Renal pelvis (tissue), 4 donors: Measurements from ENCODE around the gene ZBTB46. TPM values are rescaled to one million over a fixed set of nuclear protein-coding genes. Genes with fewer than 3 reads are reported as not detected.

Source experiments
- DNase-seq: peaks from one replicate; pipeline ENCODE4 v3.0.0-alpha.2; 2013
- polyA plus RNA-seq, 3 donors: library from polyadenylated mRNA; unstranded; fragments of 120-200 nt; gene quantifications; one replicate each; pipeline ENCODE4 v1.2.1, GENCODE V29; 2013; ENCODE audit not compliant: insufficient read length in 3 of 3

The ZBTB46 gene
- polyA plus RNA-seq, 3 donors = 16.8 to 23.5 (median 19.5) TPM

DNA sequence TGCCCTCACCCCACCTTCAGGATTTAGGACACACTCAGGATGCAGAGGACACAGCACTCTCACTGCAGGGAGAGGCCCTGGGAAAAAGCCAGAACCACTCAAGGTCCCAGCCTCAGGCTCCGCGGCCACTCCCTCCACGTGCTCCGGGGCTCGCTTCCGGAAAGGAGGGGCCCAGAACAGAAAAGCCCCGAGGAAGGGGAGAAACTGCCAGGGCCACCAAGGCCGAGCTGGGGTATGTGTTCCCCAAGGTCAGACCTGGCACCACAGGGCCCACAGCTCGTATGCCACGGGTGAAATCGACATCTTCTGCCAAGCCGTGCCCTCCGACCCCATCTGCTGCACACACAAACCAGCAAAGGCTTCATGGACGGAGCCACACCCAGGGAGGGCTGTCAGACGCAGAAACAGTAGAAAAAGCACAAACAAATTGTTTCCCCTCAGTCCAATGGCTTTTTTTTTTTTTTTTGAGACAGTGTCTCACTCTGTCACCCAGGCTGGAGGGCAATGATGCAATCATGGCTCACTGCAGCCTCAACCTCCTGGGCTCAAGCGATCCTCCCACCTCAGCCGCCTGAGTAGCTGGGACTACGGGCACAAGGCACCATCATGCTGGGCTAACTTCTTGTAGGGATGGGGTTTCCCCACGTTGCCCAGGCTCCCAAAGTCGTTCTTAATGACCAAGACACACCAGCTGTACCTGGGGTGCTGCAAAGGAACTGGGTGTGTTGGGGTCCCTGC, 58.1 kb downstream of the ZBTB46 start:
- DNase-seq = no peak

DNA sequence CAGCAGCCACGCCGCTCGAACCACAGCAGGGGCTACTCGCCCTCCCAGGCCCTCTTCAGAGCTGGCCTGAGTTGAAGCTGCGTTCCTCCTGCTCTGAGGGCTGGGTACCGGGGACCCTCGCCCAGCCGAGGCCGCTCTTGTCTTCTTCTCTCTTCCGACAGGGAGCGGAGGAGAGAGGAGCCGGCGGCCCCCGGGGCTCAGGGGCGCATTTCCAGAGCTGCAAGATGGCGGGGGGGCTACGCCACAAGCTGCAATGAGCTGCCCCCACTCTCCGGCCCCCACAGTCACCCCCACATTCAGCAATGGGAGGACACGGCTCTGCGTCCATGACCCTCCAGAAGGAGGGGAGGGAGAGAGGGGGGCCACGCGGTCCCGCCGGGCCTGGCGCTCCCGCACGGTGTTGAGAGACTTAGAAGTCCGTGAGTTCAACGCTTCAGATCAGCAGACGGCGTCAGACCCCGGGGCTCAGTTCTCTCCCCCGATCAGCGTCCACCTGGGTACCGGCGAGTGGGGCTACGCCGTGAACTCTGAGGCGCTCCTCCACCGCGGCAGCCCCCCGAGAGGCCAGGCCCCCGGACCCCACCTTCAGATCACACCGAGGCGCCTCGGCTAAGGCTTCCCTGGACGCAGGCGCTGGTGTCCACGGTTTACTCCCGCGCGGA, 59.9 kb downstream of the ZBTB46 start:
- no peak for DNase-seq

DNA sequence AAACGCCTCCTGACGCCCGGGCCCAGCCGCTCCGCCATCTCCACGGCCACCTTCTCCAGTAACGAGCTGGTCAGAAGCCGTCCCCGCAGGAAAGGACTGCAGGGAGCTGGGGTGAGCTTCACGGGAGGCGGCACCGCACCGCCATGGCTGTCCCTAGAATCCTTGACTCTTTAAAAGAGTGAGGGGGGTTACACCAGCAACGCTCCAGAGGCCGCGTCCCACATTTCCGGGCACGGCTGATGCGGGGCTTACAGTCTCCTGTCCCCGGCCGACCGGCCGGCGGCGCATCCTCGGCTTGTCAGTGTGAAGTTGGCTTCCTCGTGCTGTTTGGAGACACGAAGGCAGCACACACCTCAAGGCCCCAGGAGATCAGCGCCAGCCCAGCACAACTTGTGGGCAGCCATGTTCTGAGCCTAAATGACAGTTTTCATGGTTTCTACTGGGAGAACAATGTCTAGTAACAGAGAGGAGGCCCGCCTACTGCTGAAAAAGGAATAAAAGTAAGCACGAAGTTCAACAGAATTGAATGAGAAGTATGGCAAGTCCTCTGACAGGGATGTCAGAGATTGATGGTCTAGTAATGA, 61.1 kb downstream of the ZBTB46 start:
- DNase-seq = no peak

DNA sequence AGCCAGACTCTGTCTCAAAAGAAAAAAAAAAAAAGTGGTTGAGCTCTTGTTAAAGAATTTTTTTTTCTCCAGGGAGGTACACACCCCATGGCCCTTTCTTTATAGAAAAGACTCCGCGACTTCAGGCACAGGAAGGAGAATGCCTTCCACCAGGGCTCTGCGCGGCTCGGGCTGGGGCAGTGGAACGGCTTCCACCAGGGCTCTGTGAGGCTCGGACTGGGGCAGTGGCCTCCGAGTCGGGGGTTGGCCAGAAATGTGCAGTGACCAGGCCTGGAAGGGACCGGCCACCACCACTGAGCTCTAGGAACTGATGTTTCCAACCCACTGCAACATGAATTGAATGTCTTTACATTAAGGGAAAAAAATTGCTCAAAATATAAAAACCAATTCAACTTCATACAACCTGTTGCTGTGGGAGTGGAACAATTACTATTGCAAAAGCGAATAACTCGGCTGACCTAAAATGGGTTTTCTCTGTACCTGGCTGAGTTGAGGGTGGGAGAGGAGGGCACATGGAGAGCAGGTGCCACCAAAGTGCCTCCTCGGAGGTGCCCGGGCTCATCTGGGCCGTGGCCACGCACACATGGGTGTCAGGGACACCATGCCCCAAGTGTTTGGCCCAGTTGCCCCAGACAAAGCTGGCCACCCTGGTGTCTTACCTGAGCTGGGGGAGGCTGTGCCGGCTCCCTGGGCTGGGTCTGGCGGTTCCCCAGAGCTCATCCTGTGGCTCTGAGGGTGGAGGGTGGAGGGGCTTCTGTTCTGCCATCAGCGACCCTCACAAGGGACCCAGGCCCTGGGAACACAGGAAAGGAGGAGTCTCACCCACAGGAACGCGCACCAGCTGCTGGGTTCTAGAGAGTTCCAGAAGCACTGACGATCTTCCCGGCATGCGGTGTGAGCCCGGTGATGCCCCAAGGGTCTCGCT, 62.2 kb downstream of the ZBTB46 start:
- no peak for DNase-seq

DNA sequence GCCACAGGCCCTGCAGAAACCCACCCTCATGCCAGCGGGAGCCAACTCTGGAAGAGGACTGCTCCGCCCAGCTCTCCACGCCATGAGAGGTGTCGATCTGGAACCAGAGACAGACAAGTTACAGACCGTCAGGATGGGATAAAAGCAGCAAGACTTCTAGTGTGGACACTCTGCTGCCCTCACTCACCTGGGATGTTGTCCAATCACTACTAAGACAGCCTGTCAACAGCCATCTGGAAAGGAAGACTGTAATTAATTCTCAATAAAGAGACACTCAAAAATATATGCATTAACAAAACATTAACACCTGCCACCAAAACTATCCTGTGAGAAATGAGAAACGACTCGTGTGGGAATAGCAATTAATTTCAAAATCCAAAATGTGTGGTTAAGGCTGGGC, 63.2 kb downstream of the ZBTB46 start:
- DNase-seq = no peak

DNA sequence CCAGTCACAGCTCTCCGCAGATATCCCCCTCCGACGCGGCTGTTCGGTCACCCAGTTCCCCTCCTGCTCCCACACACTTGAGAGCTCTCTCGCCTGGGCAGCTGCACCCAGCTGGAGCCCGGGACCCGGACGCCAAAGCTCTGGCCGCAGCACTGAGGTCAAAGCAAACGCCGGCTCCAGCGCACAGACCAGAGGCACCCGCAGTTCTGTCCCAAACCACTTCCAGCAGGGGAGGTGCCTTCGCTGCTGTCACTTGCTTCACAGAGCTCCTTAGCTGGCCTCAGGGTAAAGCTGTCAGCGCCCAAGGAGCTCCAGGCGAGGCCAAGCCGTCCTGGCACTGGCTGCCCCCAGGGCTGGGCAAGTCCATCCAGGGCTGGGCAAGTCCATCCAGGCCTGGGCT, 63.6 kb downstream of the ZBTB46 start:
- no peak for DNase-seq

DNA sequence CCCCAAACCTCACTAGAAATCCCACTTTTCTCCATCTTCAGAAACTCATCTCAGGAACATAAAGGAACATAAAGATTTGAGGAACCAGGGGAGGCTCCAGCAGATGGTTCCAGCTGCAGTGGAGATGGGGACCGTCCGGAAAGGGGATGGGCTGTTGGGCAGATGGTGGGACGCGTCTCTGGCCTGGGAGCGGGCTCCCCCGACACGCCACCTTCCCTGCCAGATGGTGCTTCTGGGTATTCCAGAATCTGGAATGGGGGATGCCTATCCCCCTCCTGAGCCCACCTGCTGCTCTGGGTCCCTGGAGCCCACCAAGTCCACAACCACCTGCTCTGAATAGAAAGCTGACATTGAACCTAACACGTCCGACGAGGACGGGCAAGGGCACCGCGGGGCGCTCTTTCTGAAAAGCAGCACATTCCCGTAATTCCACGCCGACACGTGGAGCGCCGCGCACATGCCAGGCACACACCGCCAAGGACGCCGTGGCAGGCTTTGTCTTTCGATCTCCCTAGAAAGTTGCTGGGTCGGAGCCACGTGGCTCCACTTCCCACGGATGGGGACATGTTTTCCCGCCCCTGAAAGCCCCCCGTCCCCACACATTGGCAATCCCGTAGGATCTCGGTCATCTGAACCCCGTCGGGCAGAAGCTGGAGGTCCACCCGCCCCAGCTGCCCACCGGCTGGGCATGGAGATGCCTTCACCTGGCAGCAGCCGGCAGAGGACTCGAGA, 64.2 kb downstream of the ZBTB46 start:
- DNase-seq = no peak

DNA sequence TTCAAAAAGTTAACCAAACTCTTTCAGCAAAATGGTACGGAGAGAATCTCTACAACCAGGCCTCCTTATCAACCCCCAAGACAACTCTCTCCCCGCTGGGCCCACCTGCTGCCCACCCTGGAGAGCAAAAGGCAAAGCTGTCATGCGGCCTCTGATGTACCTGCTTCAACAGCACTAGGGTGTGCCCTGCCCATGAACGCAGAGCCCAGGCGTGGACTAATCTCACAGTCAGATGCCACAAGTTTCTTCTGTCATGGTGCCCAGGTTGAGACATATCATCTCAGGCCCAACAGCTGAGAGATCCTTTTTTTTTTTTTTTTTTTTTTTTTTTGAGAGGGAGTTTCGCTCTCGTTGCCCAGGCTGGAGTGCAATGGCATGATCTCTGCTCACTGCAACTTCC, 65.2 kb downstream of the ZBTB46 start:
- no peak for DNase-seq

DNA sequence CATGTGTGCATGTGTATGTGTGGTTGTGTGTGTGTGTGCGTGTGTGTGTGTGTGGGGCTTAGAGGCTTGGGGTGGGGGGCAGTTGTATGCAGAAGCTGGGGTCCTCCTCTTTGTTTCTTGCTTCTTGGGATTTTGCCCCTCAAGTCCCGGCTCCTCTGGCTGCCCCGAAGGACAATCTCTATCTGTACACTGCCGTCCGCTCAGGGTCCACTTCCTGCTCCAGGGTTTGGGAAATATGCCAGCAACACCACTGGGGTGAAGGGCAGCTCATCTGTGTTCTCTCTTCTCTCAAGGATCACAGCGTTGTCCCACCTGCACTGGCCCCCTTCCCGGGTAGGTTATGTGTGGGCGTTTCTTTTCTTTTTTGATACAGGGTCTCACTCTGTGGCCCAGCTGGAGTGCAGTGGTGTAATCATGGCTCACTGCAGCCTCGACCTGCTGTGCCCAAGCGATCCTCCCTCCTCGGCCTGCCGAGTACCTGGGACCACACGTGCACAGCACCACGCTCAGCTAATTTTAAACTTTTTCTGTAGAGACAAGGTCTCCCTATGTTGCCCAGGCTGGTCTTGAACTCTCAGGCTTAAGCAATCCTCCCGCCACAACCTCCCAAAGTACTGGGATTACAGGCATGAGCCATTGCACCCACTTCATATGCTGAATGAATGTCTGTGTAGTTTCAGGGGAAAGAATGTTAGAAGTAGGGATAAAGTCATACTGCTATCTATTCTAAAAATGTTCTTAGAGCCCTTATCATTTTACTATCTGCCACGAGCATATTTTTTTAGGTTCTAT, 65.8 kb downstream of the ZBTB46 start:
- DNase-seq = no peak

DNA sequence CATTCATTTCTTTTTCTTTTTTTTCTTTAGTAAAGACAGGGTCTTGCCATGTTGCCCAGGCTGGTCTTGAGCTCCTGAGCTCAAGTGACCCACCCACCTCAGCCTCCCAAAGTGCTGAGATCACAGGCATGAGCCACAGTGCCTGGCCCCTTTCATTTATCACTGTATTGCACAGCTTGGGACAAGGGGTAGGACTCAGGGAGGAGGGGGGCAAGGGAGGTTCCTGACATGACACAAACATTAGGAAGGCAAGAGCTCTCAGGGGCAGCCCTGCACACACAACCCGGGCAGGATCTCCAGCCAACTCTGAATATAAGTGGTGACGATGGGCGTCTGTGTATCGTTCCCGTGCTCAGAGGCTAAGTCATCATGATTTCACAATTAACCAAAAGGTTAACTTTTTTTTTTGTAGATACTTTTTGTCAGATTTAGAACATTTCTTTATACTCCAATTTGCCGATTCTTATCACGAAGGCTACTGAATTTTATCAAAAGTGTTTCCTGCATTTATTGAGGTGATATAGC, 71.6 kb downstream of the ZBTB46 start:
- DNase-seq = no peak

DNA sequence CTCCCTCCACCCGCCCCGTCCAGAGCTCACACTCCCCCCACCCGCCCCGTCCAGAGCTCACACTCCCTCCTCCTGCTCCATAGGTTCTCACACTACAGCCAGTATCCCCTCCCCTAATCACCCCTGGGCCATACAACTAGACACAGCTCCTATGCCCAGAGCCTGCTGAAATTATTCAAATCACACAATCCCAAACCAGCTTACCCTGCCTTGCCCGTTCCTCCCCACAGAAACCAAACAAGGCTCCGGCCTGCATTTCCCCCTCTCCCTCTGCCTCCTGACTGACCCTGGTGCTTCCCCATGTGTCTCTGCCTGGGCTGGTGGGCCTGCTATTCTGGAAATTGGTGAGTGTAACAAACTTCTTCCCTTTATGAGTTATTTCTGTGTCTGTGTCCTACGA, 72.9 kb downstream of the ZBTB46 start:
- DNase-seq = no peak

DNA sequence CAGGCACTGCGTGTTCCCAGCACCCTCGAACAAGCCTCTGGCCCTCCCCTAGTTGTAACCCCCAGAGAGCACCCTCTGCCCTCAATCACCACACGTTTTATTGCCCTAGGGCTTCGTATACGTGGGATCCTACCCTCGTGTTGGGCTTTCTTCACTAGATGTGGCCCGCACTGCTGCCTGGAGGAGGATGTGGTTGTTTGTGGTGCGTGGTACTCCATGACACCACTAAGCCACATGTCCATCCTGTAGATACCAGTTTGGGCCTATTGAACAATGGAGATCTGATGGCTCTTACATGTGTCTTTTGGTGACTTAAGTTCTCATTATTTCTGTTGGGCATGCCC, 74.4 kb downstream of the ZBTB46 start:
- DNase-seq = no peak

DNA sequence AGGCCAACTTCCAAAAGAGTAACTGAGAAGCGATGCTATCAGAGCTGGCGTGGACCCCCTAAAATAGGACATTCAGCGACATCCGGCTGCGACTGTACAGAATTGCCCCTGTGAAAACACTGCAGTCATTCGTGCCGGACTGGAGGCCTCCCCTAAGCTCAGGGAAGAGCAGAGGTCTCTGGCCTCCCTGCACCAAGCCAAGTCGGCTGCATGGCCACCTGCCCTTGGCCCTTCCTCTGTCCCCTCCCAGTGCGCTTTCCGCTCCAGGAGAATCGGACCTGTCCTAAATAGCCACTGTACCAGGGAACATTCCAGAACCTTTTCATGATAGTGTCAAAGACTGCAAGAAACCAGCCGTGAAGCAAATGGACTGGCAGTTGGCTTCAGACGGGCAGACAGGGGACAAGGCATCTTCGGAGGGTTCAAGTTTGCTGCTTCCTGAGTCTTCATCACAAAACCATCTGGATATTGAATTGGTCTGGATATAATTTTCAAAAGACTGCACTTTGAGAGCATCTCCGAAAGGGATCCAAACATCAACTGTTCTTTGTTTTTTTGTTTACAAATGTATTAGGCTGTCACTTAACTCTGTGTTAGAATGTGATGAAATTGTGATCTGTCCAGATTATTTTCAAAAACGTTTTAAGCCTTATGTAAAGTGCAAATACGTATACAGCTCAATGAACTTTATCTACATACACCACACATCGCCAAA, 75.0 kb downstream of the ZBTB46 start:
- no peak for DNase-seq

DNA sequence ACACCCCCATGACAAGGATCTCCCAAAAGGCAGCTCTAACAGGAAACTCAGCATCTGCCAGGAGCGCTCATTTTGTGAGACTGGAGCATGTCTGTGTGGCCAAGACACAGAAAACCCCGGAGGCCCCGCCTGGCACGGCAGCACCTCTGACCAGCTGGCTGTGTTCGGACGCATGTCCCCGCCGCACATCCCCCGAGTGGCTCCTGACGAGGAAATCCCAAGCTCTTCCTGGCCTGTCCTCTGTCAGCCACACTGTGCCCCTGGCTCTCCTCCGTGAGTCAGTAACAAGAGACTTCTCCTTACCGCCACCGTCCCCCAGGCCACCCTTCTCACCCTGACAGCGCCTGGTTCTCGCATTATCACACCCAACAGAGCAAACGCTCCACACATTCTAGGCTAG, 77.1 kb downstream of the ZBTB46 start:
- DNase-seq = no peak

DNA sequence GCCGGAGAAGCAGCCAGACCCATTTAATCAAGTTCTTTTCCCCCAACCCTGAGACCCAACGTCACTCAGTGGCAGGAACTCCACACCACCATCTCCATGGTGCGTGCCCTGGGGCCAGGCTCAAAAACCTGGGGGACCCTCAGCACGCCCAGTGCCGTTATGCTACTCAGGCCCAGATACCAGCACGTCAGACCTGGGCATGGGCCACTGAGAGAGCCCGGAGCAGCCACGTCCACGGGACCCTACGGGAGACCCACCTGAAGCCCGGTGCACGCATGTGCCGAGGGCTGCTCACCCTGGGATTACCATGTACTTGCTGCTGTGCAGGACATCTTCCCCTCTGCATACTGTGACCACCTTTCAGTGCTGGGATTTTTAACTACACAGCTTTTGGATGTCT, 77.7 kb downstream of the ZBTB46 start:
- no peak for DNase-seq

DNA sequence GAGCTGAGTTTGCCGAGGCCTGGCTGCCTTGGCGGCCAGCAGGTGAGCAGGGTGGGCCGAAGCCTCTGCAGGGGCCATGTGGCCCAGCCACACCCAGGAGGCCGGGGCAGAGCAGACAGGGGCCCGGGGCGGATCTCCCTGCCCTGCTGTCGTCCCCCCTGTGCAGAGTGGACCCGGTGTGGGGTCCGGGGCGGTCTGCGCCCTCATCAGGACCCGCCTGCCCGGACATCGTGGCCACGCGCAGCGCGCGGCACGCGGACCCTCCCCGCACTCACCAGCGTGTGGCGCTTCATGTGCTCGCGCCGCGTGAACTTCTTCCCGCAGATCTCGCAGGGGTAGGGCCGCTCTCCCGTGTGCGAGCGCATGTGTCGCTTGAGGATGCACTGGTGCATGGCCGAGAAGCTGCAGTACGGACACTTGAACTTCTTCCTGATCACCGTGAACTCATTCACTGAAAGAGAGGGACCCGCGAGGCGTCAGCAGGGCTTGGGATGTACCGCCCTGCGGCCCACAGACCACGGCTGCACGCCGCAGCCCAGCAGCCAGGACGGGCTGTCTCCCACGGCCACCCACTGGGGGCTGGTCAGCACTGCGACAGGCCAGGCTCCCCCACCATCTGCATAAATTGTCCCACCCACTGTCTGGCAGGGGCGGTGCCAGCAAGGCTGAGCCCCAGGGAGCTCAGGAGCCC, 78.5 kb downstream of the ZBTB46 start:
- no peak for DNase-seq

DNA sequence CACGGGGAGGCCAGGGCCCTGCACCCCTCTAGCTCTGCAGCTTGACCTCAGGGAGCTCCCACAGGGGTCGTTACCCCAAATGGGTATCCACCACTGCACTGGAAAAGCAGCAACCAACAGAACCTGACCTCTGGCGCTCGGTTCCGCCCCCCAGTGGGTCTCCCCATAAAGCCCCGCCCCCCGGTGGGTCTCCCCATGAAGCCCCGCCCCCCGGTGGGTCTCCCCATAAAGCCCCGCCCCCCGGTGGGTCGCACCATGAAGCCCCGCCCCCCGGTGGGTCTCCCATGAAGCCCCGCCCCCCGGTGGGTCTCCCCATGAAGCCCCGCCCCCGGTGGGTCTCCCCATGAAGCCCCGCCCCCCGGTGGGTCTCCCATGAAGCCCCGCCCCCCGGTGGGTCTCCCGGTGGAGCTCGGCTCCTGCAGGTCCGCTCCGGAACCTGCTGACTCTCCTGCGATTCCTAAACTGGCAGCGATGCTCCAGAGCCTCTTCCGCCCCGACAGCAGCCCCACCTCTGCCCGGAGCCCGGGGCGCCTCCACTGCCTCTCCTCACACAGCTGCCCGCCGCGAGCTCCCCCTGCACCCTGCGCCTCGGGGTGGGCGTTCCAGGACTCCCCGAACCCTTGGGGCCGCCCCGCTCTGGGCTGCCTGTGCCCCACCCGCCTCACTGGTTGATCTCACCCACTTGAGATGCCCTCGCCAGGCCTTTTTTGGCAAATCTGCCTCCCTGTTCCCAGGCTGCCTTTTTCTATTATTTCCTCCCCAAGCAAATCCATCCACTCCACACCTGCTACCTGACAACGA, 79.4 kb downstream of the ZBTB46 start:
- no peak for DNase-seq

DNA sequence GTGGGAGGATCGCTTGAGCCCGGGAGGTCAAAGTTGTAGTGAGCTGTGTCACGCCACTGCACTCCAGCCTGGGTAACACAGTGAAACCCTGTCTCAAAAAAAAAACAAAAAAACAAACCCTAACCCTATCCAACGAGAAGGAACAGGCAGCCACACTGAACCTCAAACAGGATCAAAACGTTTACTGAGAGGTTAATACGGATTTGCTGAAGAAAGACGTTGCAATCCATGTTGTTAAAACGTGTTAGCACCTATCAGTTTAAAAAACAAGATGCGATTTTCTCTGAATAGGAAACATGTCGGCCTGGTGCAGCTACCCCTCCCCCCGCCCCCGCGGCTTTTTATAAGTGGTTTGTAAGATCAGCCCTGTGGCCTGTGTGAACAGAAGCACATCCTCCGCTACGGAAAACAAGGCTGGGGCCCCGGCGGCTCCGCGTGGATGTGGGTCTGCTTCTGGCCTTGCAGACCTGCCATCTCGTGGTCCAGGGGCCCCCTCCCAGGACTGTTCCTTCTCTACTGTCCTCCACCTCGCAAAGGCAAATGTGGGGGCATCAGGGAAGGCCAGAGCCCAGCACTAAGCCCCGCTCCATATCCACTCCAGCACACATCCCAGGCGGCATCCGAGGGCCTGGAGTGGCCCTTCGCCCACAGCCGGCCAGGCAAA, 80.1 kb downstream of the ZBTB46 start:
- DNase-seq = no peak
